Duodenal mucosa (tissue), 2 donors: ENCODE measurements around the gene SIPA1L3.

Experiments used
- H3K27ac ChIP-seq: one replicate; pipeline ENCODE4 v1.7.0; 2013; ENCODE audit warnings: low read depth, low read length
- H3K27me3 ChIP-seq, 2 donors: one replicate each; pipeline ENCODE4 v1.7.0; 2013; ENCODE audit warnings: low read length in 2 of 2, control low read depth in 1 of 2; ENCODE audit not compliant: insufficient read depth in 2 of 2, control insufficient read depth in 1 of 2
- H3K36me3 ChIP-seq, 2 donors: one replicate each; pipeline ENCODE4 v1.7.0; 2013; ENCODE audit warnings: low read length in 2 of 2, control low read depth in 1 of 2; ENCODE audit not compliant: insufficient read depth in 2 of 2, control insufficient read depth in 1 of 2
- H3K4me1 ChIP-seq, 2 donors: one replicate each; pipeline ENCODE4 v1.7.0; 2013; ENCODE audit warnings: low read length in 2 of 2, control low read depth in 1 of 2; ENCODE audit not compliant: insufficient read depth in 2 of 2, control insufficient read depth in 1 of 2
- H3K4me3 ChIP-seq, 2 donors: one replicate each; pipeline ENCODE4 v1.7.0; 2013; ENCODE audit warnings: low read length in 2 of 2, low read depth in 1 of 2
- H3K9ac ChIP-seq, 2 donors: one replicate each; pipeline ENCODE4 v1.7.0; 2013; ENCODE audit warnings: low read length in 2 of 2, low read depth in 1 of 2
- H3K9me3 ChIP-seq, 2 donors: one replicate each; pipeline ENCODE4 v1.7.0; 2013; ENCODE audit warnings: low read length in 2 of 2, control low read depth in 1 of 2; ENCODE audit not compliant: control insufficient read depth in 1 of 2

Gene SIPA1L3

DNA sequence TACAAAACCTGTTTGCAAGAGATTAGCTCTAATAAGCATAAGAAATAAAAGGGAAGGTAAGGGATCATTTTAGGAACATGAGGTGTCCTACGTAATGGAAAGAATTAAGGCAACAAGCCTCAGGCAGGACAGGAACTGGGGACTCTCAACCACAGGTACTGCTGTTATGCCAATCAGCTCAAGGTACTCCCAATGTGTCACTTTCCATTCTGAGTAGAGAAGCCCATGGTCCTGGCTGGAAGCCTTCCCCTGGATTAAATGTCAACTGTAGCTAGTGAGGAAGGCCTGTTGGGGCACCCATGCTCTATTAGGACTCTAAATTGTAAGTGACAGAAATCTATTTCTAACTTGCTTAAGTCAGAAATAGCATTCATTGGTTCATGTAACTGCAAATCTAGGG, 182.4 kb downstream of the SIPA1L3 start:
- H3K4me3 ChIP-seq = no peak overlapping the region
- H3K27me3 ChIP-seq = no peaks in the 10 kb centered on the region
- no peaks in the 10 kb centered on the region for H3K9me3 ChIP-seq
- H3K9ac ChIP-seq = no peak overlapping the region
- H3K27ac ChIP-seq = no peak overlapping the region
- peaks cover 21 to 50% of the 10 kb centered on the region in 2 donors for H3K36me3 ChIP-seq
- no peaks in the 10 kb centered on the region for H3K4me1 ChIP-seq

DNA sequence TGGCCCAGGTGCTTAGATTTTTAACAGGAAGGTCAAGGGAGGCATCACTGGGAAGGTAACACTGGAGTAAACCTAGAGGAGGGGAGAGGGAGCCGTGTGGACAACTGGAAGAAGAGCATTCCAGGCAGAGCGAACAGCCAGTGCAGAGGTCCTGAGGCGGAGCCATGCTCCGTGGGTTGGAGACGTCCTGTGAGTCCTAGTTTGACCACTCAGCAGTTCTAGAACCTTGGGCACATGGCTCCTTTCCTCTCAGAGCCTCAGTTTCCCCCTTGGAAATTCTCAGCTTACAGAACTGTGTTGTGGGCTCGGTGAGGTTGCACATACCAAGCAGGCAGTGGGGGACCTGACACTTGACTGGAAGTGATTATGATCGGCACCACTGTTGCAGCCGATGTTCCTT, 186.1 kb downstream of the SIPA1L3 start:
- Histone ChIP-seq H3K9ac (no peak overlapping the region), H3K27ac (no peak overlapping the region), H3K4me1 (no peaks in the 10 kb centered on the region), H3K4me3 (no peak overlapping the region), H3K36me3 (peaks cover 12 to 49% of the 10 kb centered on the region in 2 donors), H3K9me3 (no peaks in the 10 kb centered on the region), H3K27me3 (no peaks in the 10 kb centered on the region)

- Histone ChIP-seq H3K4me1 (no peaks in the 10 kb centered on the region), H3K27me3 (no peaks in the 10 kb centered on the region), H3K36me3 (peaks cover 12 to 45% of the 10 kb centered on the region in 2 donors), H3K9ac (no peak overlapping the region), H3K27ac (no peak overlapping the region), H3K4me3 (no peak overlapping the region), H3K9me3 (no peaks in the 10 kb centered on the region)
Observed at GRCh38 chr19:38093587-38093986, 186.6 kb downstream of the SIPA1L3 start.

GRCh38 chr19:38095411-38096308, 188.7 kb downstream of the SIPA1L3 start:
- H3K27ac ChIP-seq = no peak overlapping the region
- no peaks in the 10 kb centered on the region for H3K4me1 ChIP-seq
- H3K27me3 ChIP-seq = no peaks in the 10 kb centered on the region
- no peak overlapping the region for H3K9ac ChIP-seq
- no peaks in the 10 kb centered on the region for H3K9me3 ChIP-seq
- H3K4me3 ChIP-seq = no peak overlapping the region
- peaks cover 19 to 42% of the 10 kb centered on the region in 2 donors for H3K36me3 ChIP-seq

GRCh38 chr19:38099966-38100365, 193.0 kb downstream of the SIPA1L3 start:
- H3K4me3 ChIP-seq = no peak overlapping the region
- no peak overlapping the region for H3K9ac ChIP-seq
- H3K36me3 ChIP-seq = peaks cover 30 to 57% of the 10 kb centered on the region in 2 donors
- no peaks in the 10 kb centered on the region for H3K4me1 ChIP-seq
- no peaks in the 10 kb centered on the region for H3K27me3 ChIP-seq
- H3K27ac ChIP-seq = no peak overlapping the region
- H3K9me3 ChIP-seq = no peaks in the 10 kb centered on the region

DNA sequence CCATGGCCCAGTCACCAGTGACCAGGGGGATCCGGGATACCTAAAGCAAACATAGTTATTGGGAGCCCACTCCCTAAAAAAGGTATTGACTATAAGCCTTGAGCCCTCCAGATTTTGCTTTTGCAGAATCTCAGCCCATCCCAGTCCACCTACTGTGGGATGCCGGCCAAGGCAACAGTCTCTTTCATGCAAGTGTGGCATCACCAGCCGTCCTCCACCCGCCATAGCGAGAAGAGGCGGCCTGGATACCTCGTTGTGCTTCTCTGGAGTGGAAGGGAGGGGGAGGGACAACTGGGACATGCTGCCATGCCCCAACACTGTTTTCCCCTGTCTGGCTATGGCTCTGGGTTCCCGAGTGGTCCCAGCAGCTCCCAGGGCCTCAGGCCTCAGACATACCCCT, 193.6 kb downstream of the SIPA1L3 start:
- Histone ChIP-seq H3K9ac (no peak overlapping the region), H3K27ac (no peak overlapping the region), H3K4me3 (no peak overlapping the region), H3K27me3 (no peaks in the 10 kb centered on the region), H3K36me3 (peaks cover 31 to 58% of the 10 kb centered on the region in 2 donors), H3K9me3 (no peaks in the 10 kb centered on the region), H3K4me1 (no peaks in the 10 kb centered on the region)

DNA sequence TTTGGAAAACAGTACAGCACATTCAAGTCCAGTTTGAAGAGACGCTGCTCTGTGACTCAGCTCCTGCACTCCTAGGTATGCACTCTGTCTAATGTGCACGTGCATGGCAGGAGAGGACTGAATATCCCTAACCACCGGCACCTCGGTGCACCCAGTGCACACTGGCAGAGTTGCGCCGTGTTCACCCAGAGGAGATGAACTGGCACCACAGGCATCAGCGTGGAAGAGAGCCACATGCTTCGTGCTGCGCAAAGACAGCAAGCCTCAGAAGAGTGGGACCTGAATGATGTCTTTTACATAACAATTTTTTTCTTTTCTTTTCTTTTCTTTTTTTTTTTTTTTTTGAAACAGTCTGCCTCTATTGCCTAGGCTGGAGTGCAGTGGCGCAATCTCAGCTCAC, 194.7 kb downstream of the SIPA1L3 start:
- H3K27me3 ChIP-seq = no peaks in the 10 kb centered on the region
- peaks cover 37 to 66% of the 10 kb centered on the region in 2 donors for H3K36me3 ChIP-seq
- no peaks in the 10 kb centered on the region for H3K4me1 ChIP-seq
- H3K9ac ChIP-seq = no peak overlapping the region
- no peak overlapping the region for H3K27ac ChIP-seq
- H3K9me3 ChIP-seq = no peaks in the 10 kb centered on the region
- no peak overlapping the region for H3K4me3 ChIP-seq

DNA sequence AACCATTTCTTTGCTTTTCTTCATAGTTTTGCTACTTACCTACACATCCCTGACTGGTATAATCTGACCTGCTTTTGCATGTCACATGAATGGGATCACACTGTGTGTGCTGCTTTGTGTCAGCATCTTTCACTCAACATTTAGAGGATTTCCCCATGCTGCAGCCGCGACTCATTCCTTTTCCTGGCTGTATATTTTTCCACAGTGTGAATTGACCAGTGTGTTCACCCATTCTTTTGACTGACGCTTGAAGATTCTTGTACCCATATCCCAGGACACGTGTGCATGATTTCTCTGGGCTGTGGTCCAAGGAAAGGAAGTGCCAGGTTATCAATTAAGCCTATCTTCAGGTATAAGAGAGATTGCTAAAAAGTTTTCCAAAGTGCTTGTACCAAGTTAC, 198.6 kb downstream of the SIPA1L3 start:
- Histone ChIP-seq H3K36me3 (peaks cover 35 to 84% of the 10 kb centered on the region in 2 donors), H3K9ac (no peak overlapping the region), H3K4me3 (no peak overlapping the region)

GRCh38 chr19:38107129-38107528, 200.1 kb downstream of the SIPA1L3 start:
- peaks cover 37 to 84% of the 10 kb centered on the region in 2 donors for H3K36me3 ChIP-seq
- H3K9ac ChIP-seq = no peak overlapping the region
- H3K27ac ChIP-seq = no peak overlapping the region
- H3K4me3 ChIP-seq = no peak overlapping the region
- no peaks in the 10 kb centered on the region for H3K4me1 ChIP-seq
- H3K27me3 ChIP-seq = no peaks in the 10 kb centered on the region
- no peaks in the 10 kb centered on the region for H3K9me3 ChIP-seq

More for the DNA sequence above, 198.6 kb downstream of the SIPA1L3 start:
- H3K27me3 ChIP-seq = no peaks in the 10 kb centered on the region
- H3K27ac ChIP-seq = no peak overlapping the region
- no peaks in the 10 kb centered on the region for H3K9me3 ChIP-seq
- H3K4me1 ChIP-seq = no peaks in the 10 kb centered on the region

GRCh38 chr19:38111898-38112297, 204.9 kb downstream of the SIPA1L3 start:
- H3K27me3 ChIP-seq = no peaks in the 10 kb centered on the region
- H3K36me3 ChIP-seq = peaks cover 49 to 84% of the 10 kb centered on the region in 2 donors
- H3K9me3 ChIP-seq = no peaks in the 10 kb centered on the region
- no peak overlapping the region for H3K27ac ChIP-seq
- no peak overlapping the region for H3K9ac ChIP-seq
- no peak overlapping the region for H3K4me3 ChIP-seq
- no peaks in the 10 kb centered on the region for H3K4me1 ChIP-seq
